Endothelial cell of hepatic sinusoid (primary cell): ENCODE measurements around the gene CCDC40.
"Not testable (repeated sequence)": the region's sequence is repeated elsewhere in the genome, so short reads cannot be mapped to it uniquely, and the experiment has no call there.

Experiments used
- in situ Hi-C: cut with HindIII; loops from 2 replicates; pipeline ENCODE4 v1.10.0; 2017; ENCODE audit warnings: low sequenced_read_pairs

Gene CCDC40

DNA sequence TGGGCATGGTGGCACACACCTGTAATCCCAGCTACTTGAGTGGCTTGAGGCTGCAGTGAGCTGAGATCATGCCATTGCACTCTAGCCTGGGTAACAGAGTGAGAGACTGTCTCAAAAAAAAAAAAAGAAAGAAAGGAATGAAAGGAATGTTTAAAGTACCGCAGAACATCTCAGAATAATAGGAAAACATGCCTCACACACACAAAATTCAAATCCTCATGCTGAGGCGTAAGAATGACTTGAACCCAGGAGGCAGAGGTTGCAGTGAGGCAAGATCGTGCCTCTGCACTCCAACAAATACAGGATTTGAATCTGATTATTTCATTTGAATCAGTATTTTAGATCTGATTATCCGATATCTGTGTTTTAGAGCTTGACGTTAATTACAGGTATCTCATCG, 43.6 kb downstream of the CCDC40 start:
- in situ Hi-C loops, result no loop called here

DNA sequence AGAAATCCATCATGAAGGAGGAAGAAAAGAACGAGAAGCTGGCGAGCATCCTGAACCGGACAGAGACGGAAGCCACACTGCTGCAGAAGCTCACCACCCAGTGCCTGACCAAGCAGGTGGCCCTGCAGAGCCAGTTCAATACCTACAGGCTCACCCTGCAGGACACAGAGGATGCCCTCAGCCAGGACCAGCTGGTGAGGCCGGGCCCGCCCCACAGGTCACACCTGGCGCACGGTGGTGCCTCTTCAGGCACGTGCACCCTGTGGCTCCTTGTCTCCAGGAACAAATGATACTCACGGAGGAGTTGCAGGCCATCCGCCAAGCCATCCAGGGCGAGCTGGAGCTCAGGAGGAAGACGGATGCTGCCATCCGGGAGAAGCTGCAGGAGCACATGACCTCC, 45.2 kb downstream of the CCDC40 start:
- in situ Hi-C loops, result no loop called here

DNA sequence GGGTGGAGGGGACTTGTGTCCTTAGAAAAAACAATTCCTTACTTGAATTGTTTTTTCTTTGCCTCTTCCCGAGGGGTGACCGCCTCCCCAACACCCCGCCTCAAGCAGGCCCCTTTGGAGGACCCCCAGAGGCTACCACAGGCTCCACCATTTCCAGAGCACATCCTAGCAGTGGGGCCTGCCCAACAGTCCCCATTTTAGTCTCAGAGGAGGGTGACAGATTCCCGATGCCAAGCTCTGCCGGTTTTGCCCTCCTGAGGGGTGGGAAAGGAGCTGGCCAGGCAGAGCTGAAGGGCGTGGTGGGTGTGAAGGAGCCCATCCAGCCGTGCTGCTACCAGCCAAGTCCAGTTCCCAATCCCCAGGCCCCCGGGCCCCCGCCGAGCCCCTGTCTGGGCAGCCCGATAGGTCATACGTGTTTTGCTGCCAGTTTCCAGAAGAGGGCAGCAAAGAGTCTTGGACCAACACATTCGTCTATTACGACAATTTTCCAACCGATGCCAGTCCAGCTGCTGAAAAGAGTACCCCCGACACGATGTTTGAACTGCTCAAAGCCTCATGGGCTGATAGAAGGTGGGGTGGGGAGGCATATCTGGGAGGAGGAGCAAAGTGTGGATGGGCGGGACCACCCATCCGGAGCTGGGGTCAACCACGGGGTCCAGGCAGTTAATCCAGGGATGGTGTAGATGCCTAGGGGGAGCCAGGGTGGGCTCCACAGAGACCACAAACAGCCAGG, 46.1 kb downstream of the CCDC40 start:
- in situ Hi-C loops, result no loop called here

DNA sequence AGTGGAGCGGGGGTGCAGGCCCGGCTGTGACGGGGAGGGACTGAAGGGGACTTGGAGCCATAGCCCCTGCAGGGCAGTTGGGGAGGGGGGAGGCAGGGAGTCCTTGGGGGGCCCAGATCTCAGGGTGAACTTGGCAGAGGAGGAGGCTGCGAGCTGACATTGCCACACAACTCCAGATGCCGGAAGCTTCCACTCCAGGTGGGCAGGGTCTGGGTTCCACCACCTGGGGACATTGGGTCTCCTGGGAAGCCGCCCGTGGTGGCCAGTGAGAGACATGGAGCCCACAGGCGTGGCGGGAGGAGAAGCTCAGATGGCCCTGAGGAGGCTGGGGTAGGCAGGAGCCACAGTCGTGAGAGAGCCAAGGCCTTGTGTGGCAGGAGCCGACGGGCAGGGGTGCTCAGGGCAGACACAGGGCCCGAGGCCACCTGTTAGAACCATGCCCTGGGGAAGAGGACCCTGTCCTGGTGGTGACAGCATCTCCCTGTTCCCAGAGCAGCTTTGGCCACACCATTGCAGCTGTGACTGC, 46.8 kb downstream of the CCDC40 start:
- in situ Hi-C loops, result no loop called here

DNA sequence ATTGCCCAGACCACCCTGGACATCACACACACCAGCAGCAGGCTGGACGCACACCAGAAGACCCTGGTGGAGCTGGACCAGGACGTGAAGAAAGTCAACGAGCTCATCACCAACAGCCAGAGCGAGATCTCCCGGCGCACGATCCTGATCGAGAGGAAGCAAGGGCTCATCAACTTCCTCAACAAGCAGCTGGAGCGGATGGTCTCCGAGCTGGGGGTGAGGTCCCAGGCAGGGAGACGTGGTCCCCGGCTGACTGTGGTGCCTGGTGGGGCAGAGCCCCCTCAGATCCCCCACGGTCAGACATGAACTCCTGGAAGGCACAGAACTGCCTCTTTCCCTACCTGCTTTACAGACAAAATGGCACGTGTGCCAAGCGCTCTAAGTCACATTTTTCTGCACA, 48.3 kb downstream of the CCDC40 start:
- in situ Hi-C loops, result no loop called here

DNA sequence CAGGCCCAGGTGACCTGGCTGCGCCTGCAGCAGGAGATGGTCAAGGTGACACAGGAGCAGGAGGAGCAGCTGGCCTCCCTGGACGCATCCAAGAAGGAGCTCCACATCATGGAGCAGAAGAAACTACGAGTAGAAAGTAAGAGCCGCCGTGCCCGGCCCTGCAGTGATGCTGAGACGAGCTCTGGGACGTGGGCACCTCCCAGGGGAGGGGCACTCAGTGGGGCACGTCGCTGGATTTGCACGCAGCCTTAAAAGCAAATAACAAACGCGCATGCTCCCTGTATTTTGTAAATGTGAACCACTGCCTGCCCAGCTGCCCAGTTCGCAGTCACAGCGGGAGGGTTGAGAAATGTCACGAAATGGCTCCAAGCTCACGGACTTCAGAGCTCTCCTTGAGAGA, 49.6 kb downstream of the CCDC40 start:
- in situ Hi-C loops, result no loop called here

DNA sequence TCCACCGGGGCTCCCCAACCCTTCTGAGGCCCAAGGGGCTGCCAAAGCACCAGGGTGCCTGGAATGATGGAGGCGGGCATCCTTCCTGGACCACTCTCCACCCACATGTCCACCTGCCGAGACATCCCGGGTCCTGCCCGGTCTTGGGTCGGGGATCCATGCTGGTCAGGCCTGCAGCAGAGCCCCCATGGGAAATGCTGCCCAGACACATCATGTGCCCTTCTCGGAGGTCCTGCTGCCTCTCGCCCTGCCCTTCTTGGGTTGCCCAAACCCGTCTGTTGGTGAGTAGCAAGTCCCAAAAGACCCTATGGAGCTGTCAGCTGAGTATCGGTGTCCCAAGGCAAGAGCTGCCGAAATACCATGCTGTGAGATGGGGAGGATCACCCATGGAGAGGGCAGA, 50.2 kb downstream of the CCDC40 start:
- in situ Hi-C loops, result no loop called here

DNA sequence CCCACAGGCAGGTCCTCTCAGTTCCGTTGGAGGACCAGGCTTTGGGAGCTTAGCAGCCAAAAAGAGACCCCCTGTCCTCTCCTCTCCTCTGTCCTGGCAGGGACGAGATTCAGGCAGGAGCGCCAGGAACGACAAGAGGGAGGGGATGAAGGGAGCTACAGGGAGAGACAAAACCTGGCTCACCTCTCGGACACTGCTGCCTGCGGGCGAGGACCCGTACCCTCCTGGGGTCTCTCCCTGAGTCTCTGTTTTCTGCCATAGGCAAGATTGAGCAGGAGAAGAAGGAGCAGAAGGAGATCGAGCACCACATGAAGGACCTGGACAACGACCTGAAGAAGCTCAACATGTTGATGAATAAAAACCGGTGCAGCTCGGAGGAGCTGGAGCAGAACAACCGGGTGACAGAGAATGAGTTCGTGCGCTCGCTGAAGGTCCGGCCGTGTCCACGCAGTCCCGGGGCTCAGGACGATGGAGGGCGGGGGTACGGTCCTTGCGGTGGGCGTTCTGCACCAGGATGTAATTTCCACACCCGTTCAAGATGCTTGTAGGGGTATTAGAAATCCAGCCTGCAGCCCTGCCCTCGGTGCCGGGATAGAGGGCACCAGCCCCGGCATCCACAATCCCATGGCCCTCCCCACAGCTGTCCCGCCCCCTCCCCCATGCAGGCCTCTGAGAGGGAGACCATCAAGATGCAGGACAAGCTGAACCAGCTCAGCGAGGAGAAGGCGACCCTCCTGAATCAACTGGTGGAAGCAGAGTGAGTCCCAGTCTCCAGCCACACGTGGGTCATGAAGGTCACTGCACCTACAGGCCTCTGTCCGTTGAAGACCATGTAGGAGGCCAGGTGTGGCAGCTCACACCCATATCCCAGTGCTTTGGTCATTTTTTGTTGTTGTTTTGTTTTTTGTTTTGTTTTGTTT, 51.2 kb downstream of the CCDC40 start:
- in situ Hi-C loops, result no loop called here

DNA sequence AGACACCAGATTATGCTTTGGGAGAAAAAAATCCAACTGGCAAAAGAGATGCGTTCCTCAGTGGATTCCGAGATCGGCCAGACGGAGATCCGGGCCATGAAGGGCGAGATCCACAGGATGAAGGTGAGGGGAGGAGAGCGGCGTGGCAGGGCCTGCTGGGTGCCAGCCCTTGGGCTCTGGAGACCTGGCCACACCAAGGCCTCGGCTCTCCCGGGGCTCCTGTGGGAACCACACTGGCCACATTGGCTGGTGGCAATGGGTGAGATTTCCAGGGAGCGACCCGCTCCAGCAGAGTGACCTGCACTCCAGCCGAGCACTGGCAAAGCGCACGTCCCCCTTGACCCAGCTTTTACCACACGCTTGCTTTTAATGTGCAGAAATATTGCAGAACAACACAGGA, 53.3 kb downstream of the CCDC40 start:
- in situ Hi-C loops, result no loop called here

DNA sequence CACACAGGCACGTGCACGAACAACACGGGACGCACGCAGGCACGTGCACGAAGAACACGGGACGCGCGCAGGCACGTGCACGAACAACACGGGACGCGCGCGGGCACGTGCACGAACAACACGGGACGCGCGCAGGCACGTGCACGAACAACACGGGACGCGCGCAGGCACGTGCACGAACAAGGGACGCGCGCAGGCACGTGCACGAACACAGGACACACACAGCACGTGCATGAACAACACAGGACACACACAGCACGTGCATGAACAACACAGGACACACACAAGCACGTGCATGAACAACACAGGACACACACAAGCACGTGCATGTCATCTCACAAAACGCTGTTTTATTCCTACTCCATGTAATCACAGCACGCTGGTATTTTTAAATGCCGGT, 53.7 kb downstream of the CCDC40 start:
- in situ Hi-C loops, result not testable (repeated sequence)

DNA sequence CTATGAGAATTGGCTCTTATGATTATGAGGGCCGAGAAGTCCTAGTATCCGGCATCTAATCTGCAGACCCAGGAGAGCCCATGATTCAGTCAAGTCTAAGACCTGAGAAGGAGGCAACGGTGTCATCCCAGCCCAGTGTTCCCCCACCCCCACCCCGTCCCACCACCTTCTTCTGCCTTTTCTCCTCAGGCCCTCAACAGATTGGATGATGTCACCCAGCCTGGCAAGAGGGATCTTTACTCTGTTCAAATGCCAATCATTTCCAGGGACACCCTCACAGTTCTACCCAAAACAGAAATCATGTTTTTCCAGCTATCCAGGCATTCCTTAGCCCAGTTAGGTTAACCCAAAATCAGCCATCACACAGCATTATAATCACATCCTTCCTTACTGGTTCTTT, 54.9 kb downstream of the CCDC40 start:
- in situ Hi-C loops, result no loop called here

DNA sequence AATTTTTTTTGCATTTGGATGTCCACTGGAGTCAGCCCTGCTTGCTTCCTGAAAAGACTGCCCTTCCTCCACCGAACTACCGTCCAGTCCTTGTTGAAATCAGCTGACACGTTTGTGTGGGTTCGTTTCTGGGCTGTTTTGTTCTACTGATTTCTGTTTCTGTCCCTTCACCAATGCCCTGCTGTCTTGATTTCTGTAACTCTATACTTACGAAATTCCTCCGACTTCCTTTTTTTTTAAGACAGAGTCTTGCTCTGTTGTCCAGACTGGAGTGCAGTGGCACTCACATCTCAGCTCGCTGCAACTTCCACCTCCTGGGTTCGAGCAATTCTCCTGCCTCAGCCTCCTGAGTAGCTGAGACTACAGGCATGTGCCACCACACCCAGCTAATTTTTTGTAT, 56.5 kb downstream of the CCDC40 start:
- in situ Hi-C loops, result no loop called here

DNA sequence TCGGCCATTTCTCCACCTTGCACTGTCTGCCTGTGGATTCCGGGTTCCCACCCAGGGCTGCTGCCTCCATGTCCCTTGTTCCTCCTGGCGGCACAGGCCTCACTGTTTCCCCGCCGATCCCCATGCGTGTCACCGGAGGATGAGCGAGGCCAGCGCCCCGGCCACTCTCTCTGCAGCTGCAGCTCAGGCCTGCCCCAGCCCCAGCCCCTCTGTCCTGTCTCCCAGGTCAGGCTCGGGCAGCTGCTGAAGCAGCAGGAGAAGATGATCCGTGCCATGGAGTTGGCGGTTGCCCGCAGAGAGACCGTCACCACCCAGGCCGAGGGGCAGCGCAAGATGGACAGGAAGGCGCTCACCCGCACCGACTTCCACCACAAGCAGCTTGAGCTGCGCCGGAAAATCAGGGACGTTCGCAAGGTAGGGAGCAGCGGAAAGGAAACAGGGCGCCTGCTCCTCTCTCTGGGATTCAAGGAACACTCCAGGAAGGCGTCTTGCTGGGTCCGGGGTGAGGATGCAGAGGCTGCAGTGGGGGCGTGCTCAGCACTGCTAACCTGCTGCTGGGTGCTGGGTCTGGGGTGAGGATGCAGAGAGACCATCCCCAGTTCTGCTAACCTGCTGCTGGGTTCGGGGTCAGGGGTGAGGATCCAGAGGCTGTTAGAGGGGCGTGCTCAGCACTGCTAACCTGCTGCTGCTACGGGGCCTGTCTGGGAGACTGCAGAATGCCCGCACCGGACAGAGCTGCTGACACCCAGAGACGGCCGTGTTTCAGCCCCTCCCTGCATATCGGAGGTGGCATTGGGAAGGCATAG, 58.8 kb downstream of the CCDC40 start:
- in situ Hi-C loops, result no loop called here

DNA sequence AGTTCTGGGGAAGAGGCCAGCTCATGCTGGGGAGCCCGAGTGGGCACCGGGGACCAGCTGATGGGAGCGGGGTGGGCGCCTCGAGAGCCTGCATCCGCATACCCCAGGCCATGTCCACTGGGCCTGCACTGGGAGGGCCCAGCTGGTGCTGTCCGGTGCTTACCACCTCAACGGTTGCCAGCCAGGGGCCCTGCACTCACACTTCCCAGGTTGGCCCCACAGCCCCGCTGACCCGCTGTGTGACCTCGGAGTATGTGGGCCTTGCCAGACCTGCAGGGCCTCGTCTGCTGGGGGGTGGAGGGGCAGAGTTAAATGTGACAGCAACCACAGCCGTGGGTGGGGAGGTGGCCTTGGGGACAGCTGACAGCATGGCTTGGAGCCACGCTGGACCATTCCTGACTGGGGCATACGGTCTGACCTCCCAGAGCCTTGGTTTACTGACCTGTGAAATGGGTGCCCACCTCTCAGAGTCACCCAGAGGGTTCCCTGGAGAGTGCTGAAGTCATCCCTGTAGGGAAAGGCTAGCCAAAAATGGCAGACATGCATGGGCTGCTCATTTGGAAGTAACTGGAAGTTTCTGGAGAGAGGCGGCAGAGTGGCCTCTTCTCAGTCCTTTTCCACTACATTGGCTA, 59.5 kb downstream of the CCDC40 start:
- in situ Hi-C loops, result no loop called here

DNA sequence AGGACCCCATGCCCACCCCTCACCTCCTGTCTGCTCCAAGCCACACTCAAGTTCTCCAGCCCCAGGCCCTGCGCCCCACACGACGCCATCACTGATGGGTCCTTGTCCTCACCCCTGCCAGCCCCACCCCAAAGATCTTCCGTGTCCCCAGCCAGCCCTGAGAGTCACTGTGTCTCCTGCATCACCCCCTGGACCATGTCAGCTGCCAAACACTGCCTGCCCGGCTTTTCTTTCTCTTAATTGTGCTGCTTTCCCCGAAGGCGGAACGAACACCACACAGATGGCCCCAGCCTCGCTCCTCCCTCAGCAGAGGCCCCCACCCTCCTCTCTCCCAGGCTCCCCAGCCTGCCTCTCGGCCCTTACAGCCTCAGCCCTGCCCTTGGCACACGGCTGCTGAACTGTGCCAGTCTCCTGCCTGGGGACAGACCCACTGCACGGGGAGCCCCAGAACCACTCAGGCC, 60.1 kb downstream of the CCDC40 start:
- in situ Hi-C loops, result no loop called here

DNA sequence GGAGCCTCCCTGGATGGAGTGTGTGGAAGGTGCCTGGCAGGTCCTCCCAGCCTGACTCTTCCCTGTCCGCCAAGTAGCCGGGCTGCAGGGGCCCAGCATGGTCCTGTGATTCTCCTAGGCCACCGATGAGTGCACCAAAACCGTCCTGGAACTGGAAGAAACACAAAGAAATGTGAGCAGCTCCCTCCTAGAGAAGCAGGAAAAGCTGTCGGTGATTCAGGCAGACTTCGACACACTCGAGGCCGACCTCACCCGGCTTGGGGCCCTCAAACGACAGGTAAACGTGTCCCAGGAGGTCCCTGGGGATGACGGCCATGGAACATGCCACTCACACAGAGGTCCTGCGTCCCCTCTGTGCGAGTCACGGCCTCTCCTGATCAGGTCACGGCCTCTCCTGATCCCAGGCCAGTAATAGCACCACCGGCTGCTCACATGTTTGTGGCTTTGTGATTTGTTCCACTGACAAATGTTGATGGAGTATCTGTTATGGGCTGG, 60.7 kb downstream of the CCDC40 start:
- in situ Hi-C loops, result no loop called here

DNA sequence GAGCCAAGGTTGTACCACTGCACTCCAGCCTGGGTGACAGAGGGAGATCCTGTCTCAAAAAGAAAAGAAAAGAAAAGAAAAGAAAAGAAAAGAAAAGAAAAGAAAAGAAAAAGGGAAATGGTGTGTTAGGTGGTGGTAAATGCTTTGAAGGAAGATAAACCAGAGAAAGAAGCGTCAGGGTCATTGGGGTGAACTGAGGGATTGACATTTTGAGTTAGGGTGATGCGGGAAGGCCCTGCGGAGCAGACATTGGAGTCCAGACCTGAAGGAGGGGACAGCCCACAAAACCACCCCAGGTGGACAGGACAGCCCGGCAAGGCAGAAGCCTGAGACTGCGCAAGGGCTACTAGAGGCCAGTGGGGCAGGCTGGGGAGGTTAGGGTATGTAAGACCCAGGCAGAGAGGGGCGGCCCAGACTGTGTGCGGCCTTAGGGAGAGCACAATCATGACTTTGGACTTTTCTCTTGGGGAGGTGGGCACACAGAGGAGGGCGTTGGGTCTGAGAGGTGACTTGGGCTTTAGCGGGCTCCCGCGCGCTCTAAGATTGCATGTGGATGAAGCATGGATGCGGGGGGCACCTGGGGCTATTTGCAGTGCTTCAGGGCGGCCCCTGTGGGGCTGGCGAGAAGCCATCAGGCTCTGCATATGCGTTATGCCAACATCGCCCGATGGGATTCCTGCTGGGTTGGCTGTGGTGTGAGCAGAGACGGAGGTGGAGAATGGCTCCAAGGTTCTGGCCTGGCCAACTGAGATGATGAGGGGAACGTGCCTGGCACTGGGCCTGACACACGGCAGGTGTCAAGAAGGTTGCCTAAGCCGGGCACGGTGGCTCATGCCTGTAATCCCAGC, 61.6 kb downstream of the CCDC40 start:
- in situ Hi-C loops, result no loop called here

DNA sequence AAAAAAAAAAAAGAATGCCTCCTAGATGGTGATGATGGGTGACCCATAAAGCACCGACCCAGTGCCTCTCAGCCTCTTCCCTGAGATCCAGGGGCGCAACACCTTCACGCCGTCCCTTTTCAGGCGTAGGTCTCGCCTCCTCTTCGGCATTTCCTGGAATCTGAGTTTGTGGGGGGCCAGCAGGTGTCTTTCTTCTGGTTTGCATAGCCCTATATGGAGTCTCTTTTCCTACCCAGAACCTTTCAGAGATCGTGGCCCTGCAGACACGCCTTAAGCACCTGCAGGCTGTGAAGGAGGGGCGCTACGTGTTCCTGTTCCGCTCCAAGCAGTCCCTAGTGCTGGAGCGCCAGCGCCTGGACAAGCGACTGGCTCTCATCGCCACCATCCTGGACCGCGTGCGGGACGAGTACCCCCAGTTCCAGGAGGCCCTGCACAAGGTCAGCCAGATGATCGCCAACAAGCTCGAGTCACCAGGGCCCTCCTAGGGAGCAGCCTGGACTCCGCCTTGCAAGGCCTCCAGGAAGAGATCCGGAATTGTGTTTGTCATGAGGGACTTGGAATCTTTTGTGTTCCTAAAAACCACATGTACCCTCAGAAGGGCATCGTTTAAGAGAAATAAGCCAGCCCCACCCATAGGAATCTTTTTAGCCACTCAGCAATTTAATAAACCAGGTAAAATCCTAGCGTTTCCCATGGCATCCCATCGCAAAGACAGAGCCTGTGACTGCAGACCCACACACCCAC, 63.0 kb downstream of the CCDC40 start:
- in situ Hi-C loops, result no loop called here

DNA sequence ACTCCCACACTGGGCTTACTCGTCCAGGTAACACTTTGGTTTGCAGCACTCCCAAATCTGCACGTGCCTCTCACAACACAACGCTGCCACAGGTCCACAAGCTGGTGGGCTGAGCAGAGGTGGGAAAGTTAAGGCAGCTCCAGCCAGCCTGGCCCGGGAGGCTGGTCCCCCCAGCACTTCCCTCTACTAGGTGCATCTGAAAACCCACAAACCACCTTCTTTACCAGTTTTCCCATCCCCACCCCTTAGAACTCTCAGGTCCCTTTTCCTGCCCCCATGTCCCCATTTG, 63.5 kb downstream of the CCDC40 start:
- in situ Hi-C loops, result no loop called here
